GM19351 (cell line): ENCODE data around the gene TMEM41A.

Experiments used
- ATAC-seq: cut with Tn5 transposase; IDR thresholded peaks from one replicate; pipeline ENCODE4 v1.9.1; 2021; ENCODE audit warnings: mild to moderate bottlenecking, moderate library complexity; ENCODE audit not compliant: unreplicated experiment

TMEM41A gene

DNA sequence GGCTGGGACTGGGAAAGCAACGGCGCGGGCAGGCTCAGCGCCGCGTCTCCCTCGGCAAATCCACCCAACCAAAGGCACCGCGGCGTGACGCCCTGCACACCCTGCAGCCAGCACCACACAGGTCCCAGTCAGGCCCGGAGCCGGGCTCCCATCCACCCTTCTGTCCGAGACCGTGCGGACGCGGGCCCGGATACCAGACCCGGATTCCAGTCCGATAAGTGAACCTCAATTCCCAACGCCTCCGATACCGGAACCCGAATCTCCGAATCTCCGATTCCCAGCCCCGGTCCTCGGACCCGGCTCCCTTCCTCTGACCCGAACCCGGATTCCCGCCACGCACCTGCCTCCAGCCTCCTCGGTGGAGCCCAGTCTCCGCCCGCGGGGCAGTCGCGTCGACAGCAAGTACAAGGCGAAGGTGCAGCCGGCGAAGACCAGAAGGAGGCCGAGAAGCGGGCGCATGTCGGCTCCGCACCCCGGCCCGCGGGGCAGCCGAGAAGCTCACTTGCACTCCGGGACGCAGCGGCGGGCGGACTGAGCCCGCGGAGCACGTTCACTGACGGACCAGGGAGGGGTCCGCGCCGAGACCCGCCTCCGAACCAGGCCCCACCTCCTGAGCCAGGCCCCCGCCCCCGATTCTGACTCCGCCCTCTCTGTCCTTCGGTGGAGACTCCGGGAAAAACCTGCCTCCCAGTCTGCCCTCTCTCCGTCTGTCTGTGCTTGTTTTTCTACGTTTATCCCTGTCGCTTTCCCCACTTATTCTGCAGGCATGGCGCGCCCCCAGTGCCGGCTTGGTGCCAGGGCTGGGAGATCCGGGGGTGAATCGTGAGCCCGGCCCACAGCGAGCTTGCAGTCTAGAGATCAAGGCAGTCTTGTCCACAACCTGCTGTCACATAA is at the start of gene TMEM41A:
Gene TMEM41A, minus strand, starts transcription at position 533 of the 894 bp plus-strand sequence. Its CDS starts 74 bp downstream, at position 459.
- ATAC-seq, result peak; percentile 94

DNA sequence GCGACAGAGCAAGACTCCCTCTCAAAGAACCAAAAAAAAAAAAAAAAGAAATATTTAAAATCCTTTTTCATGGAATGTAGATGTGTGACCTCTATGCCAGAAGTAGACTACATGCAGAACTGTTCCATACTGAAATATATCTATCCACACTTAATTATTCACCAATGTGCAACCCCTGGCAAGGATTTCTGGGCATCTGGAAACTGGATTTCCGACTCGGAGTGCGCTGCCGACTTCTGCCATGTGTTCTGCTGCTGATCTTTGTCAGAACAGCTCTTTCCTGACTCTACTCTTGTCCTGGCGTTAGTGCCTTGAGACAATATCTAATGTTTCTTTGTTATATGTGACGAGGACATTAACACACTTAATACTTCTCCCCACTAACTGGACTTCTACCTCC is 41.9 kb upstream of the TMEM41A start:
- ATAC-seq, result no peak

DNA sequence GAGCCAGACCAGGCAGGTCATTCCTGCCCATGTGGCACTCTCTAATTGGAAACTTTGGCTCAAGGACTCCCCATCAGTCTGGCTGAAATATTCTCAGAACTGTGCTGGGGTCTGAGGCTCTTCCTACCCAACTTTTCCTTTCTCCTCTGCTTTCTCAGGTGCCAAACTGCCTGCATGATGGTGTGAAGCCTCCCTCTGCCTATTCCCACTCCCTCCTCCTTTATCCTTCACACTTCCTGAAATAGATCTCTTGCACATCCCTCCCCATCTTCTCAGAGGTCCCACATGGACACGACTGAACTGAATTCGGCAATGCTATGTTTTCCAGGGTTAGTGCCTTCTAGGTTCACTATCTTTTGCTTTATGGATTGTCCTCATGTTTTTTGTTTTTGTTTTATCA is 41.1 kb upstream of the TMEM41A start:
- ATAC-seq, result no peak

DNA sequence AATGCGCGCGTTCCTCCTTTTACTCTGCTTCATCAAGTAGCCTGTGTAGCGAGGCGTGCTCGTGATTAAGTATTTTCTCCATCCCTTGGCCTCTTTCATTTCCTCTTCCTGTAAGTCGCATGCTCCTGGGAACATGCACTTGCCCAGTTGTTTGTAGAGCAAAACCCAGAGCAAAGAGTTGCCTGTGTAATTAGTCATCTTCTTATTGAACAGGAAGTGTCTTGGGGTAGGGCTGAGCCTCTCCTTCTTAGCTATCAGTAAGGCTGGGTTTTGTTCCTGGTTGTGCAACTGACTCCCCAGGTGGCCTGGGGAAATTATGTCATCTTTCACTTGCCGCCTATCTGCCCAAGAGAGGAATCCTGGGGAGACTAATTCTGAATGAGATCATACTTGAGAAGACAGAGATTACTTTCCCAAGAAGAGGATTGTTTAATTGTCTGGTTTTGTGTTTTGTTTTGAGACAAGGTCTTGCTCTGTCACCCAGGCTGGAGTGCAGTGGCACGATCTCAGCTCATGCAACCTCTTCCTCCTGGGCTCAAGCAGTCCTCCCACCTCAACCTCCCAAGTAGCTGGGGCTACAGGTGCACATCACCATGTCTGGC is 38.6 kb upstream of the TMEM41A start:
- peak; percentile 97 for ATAC-seq

DNA sequence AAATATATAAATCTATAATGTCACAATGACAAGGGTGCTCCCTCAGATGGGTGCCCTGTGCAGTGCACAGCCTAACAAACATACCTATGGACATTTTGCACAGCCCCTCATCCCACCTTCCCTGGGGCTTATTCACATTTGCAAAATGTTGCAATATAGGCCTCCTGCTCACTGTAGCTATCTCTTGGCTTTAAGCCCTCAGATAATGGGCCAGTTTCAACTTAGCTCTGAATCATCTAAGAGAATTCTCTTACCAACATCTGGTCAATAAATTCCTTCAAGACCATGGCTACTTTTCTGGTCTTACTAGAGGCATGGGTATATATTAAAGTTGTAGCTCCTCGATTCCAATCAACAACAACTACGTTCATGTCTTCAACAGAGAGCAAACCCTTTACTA is 35.7 kb upstream of the TMEM41A start:
- ATAC-seq, result no peak

DNA sequence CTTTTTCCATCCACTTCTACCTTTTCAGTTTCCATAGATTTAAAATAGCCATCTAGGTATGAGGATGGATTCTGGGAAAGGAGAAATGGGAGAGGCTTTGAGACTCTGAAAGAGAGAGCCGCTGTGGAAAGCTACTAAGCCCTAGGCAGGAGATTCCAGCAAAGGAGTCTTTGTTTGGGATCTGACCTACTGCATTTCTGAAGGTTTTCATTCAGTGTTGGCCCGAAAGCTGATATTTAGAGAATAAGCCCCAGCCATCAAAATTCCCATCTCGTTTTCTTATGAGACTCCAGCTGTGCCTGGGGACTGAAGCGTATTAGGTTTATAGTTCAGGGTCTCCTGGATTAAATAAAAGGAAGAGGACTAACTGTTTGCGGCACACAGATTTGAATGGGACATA is 34.1 kb upstream of the TMEM41A start:
- ATAC-seq, result no peak

DNA sequence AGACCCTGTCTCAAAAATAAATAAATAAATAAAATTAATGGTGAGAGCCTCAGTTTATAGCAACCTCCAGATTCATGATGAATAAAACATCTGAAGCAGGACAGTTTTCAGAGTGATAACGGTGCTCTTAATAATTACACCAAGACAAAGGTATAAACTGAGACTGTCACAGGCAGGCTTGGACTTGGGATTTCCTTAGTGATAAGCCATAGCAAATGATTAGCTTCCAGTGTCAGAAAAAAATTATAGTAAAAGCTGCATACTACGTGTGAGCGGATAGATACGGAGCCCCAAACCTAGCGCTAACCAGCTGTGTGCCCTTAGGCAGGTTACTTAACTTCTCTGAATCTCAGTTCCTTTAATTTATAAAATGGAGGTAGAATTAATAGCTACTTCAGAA is 32.0 kb upstream of the TMEM41A start:
- ATAC-seq, result no peak

DNA sequence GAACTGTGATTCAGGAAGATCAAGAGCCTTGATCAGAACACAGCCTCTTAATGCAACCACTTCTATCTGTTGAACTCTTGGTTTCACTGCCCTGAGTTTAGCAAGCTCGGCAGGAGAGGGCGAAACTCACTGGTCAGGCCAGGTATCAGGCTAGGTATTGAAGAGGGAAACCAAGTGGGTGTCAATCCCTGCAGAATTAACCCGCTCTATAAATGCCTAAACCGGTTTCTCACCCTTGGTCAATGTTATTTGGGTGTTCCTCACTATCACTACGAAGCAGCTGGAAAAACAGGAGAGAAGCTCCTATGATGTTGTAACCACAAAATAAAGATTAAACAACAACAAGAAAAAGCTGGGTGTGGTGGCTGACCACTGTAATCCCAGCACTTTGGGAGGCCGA is 29.7 kb upstream of the TMEM41A start:
- no peak for ATAC-seq

DNA sequence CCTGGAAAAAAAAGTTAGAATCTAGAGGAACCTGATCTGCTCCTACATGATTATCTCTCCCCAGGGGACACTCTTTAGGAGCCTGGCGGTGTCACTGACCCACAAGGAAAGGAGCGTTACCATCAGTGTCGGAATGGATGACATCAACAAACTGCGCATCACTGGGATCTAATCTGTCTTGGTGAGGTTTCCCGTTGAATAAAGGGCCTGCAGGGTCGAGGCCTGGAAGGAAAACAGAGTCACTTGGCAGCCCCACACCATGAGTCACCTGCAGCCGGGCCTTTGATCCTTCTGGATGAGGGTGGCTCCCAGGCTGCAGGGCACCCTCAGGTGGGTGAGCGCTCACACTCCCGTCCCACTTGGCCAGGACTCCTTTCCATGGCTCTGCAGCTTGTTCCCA is 28.5 kb upstream of the TMEM41A start:
- ATAC-seq, result no peak

DNA sequence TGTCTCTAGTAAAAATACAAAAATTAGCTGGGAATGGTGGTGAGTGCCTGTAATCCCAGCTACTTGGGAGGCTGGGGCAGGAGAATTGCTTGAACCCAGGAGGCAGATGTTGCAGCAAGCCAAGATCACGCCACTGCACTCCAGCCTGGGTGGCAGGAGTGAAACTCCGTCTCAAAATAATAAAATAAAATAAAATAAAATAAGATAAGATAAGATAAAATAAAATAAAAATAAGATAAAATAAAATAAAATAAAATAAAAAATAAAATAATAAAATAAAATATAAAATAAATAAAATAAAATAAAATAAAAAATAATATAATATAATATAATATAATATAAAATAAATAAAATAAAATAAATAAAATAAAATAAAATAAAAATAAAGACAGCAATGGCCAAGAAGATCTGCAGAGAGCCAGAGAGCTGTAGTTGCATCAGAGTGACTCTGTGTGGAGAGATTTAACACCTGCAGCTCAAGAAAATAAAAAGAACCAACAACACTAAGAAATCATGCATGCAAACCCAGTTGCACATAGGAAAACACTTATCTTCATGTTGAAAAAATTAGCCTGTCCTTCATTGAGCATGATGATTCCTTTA is 27.6 kb upstream of the TMEM41A start:
- no peak for ATAC-seq

DNA sequence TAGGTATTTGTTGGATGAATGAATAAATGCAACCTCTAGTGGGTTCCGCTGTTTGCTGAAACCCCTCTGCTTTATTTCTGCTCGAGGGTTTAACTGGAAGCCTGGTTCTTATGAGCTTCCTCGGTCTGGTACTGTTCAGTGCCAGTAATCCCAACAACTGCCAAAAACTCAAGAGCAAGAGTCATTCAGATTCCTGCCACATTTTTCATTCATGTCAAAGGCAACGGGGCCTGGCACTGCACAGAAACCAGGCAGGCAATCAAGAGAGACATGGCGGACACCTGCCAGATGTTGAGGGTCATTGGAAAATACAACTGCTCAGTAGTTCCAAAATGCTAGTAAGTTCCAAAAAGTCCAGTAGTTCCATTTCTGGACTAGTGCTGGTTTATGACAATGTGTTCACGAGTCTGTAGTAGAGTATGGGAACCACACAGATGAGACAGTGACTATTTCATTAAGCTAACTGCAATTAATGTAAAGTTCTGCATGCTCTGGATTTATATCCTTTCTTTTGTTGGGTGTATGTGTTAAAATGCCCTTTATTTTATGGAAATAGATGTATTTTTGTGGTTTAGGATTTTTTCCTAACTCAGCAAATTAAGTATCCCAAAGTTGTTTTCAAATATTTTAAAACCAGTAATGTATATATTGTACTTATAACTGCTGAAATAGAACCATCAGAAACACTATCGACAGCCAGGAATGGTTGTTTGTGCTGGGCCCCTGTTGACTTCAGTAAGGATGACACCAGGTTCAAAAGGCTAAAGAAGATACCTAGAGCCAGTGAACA is 22.7 kb upstream of the TMEM41A start:
- ATAC-seq, result no peak

DNA sequence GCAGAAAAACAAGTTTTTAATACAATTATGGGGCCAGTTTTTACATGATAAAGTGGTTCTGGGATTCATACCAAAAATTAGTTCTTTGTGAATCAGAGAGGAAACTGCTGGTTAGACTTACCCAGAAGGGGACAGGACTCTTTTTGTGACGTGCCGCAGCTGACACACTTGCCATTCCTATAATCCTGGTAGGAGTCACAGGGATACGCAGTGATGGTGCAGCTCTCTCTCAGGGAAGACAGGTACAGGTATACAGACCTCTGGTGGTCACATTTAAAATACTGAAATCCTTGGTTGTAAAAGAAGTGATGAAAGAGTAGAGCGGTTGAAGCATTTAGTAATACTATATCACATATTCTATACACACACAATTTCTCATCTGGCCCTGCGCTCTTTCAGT is 20.2 kb upstream of the TMEM41A start:
- ATAC-seq, result no peak

DNA sequence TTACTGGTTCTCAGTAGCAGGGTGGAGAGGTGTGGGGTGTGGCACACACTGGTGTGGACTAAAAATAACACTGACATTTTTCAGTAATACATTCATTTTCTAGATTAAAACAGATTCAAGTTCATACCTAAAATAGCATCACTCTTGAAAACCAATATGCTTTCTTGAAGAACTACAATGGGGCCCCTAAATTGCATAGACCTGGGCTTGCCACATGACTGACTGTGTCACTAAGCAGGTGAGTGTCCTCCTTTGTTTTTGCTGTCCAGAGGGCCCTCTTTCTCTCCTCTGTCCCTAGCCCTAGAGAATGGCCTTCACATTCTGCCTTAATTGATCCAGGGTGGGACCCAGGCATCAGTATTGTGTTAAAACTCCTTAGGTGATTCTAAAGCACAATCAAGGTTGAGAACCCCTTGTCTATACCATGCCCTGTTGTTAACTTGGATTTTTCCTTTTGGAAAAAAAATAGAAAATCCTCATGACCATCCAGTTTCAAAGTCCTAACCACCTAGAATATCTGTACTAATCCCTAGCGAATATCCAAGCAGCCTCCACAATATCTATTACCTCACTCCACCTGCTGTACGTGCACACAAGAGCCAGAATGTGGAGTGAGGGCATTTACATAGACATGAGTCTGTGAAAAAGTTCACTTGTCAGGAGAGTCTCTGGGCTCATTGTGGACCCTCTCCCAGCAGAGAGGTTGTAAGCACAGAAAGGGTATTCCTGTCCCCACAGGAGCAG is 18.7 kb upstream of the TMEM41A start:
- no peak for ATAC-seq

DNA sequence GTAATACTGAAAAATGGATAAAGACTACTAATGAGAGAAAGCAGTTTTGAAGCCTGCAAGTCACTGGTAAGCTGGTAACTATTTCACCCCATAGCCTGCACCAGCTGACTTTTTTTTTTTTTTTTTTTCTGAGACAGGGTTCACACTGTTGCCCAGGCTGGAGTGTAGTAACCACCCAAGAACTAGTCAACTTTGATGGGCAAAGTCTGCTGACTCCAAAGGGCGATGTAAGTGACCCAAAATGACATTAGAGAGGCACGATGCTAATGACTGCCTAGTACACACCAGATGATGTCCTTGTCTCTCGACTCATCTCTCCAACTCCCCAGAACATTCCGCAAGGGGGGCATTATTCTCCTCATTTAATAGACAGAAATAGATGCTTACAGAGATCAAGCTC is 12.9 kb upstream of the TMEM41A start:
- no peak for ATAC-seq

DNA sequence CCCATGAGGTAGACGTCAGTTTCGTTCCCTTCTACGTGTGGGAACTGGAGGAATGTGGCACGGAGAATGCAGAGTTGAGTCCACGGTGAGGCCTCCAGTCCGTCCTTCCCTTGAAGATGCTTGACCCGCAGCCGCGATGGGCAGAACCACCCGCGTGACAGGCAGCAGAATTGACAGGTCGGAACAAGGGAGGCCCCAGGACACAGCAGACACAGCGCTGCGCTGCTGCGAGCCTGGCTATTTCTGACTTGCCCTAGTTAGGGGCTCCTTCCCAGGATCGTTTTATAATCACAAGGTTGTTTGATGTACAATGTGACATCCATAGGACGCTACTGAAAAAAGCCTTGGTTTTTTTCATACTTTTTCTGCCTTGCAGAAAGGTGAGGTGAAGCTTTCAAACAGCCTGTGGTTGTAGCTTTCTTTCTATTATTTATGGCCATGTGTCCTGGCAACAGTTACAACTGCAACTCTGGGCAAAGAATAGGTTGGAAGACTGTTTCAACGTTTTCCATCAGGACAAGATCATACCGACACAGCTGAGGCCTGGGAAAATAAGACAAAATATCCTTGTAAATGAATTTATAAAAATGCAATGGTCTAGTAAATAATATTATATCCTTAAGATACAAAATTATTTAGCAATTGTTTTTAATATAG is 9.6 kb upstream of the TMEM41A start:
- ATAC-seq, result no peak

DNA sequence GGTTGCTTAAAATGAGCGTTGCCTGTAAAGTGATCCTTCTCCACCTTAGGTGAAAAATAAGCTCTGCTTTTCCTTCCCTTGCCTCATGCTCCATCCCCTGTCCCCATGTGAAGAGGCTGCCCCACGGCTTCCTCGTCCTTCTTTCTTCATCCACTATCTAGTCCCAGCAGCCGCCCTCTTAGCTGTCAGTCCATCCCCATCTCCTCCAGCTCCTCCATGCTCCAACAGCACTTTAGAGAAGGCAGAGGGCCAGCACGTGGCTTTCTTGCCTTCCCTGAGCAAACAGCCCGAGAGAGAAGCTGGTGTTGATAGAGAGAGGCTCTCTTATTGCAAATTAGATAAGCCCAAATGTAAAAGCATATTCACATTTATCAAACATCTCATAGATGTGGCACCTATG is 9.0 kb upstream of the TMEM41A start:
- no peak for ATAC-seq

DNA sequence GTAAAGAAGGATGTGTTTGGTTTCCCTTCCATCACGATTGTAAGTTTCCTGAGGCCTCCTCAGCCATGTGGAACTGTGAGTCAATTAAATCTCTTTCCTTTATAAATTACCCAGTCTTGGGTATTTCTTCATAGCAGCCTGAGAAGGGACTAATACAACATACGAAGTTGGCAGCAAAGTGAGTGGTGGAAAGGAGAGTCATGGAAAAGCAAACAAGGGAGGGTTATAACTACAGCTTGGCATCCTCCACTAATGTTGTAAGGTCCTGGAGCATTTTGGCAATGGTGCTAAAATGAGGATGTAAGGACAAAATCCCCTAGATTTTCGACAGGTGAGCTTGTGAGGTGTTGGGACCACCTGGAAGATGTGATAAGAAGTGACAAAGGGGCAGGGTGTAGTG is 5.8 kb upstream of the TMEM41A start:
- no peak for ATAC-seq

DNA sequence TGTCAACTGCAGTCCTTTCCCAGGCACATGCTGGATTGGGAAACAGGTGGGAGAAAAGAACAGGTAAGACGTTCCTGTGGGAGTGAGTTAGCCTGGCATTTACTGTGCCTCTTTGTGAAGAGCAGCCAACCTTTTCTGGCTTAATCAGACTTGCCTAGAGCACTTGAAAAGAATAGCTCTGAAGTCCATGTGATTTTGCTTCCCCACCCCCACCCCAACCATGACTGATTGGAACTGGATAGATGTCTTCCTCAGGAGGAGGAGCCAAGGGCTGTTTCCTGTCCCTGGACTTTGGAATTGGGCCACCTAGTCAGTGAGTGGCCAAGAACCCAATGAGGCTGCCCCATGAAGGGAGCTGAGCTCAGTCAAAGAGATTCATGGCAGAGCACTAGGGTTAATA is 4.7 kb upstream of the TMEM41A start:
- ATAC-seq, result no peak

DNA sequence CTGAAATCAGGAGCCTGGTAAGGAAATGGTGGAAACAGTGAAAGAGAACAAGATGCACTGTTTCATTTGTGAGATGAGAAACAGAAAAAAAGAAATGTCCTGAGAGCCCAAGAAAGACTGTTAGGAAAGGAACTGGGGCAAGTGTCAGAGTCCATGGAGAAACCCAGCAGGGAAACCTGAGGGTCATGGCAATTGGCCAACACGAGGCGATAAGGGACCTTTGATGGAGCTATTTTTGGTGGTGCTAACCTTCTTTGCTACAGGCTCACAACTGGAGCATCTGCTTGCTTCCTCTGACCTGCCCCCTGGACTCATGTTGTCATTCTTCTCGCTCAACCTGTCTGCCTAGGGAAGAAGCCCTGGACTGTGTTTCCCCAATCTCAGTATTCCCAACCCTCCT is 4.2 kb upstream of the TMEM41A start:
- ATAC-seq, result no peak

DNA sequence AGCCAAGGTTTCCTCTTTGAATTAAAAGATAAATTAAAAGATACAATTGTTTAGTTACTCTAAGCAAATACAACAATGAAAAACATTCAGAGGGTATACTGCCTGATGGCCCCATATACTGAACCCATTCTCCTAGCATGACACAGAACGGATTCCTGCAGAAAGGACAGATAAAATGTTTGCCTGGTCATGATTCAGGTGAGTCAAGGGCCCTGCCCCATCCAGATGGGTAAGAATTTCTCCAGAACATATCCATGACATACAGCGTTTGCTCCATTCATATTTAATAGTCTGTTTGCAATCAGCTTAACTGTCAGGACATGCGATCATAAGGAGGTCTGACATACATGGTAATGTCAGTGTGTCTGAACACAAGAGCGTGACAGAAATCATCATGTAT is 8.6 kb downstream of the TMEM41A start:
- no peak for ATAC-seq
